Measurements from ENCODE around the gene AGBL1. TPM values are rescaled to one million over a fixed set of nuclear protein-coding genes. Genes with fewer than 3 reads are reported as not detected.

AGBL1 gene
- polyA plus RNA-seq, 4 donors: 0.01 to 0.04 TPM; not detected in 2

DNA sequence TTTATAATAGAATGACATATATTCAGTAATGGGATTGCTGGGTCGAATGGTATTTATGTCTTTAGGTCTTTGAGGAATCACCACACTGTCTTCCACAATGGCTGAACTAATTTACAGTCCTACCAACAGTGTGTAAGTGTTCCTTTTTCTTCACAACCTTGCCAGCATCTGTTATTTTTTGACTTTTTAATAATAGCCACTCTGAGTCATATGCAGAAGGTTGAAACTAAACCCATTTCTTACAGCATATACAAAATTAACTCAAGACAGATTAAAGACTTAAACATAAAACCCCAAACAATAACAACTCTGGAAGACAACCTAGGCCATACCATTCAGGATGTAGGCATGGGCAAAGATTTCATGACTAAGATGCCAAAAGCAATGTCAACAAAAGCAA is 671.4 kb downstream of the AGBL1 start:
- FAIRE-seq (no peak), DNase-seq (no peak)
- no peaks in the 10 kb centered on the region for H3K9me3 ChIP-seq (ENCODE audit: control insufficient read depth in 2 of 2, insufficient read depth in 1 of 2, low read depth in 1 of 2, low read length in 1 of 2)
- no peak overlapping the region for H3K4me3 ChIP-seq (ENCODE audit: low read depth in 1 of 3, low read length in 3 of 3)
- WGBS, 3 donors: 59 to 70% (median 66%) methylated on average over 1 of the region's 1 CpG
- H3K36me3 ChIP-seq (ENCODE audit: control insufficient read depth in 3 of 3, insufficient read depth in 2 of 3, low read depth in 1 of 3, low read length in 3 of 3): no peaks in the 10 kb centered on the region
- no peaks in the 10 kb centered on the region for H3K27me3 ChIP-seq (ENCODE audit: control insufficient read depth in 3 of 3, insufficient read depth in 3 of 3, low read length in 3 of 3)
- no peak overlapping the region for H3K27ac ChIP-seq (ENCODE audit: low read depth in 1 of 3, low read length in 2 of 3)
- no peaks in the 10 kb centered on the region for H3K4me1 ChIP-seq (ENCODE audit: control insufficient read depth in 3 of 3, insufficient read depth in 2 of 3, low read depth in 1 of 3, low read length in 2 of 3)

- Histone ChIP-seq H3K27me3 (ENCODE audit: control insufficient read depth in 3 of 3, insufficient read depth in 3 of 3, low read length in 3 of 3) (no peaks in the 10 kb centered on the region), H3K4me1 (ENCODE audit: control insufficient read depth in 3 of 3, insufficient read depth in 2 of 3, low read depth in 1 of 3, low read length in 2 of 3) (no peaks in the 10 kb centered on the region), H3K27ac (ENCODE audit: low read depth in 1 of 3, low read length in 2 of 3) (no peak overlapping the region), H3K9me3 (ENCODE audit: control insufficient read depth in 2 of 2, insufficient read depth in 1 of 2, low read depth in 1 of 2, low read length in 1 of 2) (no peaks in the 10 kb centered on the region), H3K4me3 (ENCODE audit: low read depth in 1 of 3, low read length in 3 of 3) (no peak overlapping the region), H3K36me3 (ENCODE audit: control insufficient read depth in 3 of 3, insufficient read depth in 2 of 3, low read depth in 1 of 3, low read length in 3 of 3) (no peaks in the 10 kb centered on the region)
- DNase-seq: no peak
- WGBS, 3 donors: 68 to 79% (median 70%) methylated on average over 3 of the region's 3 CpGs
- FAIRE-seq: no peak
These were observed 675.2 kb downstream of the AGBL1 start for GRCh38 chr15:86754846-86755245.

DNA sequence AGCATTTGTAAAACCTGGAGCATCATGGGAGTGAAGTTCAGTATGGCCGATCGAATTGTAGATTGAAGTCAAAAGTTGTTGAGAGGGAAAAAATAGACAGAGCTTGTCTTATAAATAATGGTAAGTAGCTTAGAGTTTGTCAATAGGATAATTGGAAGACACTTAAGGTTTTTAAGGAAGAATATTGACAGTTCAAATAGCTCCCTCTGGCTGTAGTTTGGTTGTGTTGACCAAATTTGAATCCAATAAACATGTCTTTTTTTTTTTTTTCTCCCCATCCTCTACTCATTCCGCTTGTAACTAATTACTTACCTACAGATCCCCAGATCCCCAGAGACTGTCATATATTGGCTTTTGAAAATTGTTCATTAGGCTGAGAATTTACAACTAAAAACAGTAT is 677.0 kb downstream of the AGBL1 start:
- H3K4me3 ChIP-seq (ENCODE audit: low read depth in 1 of 3, low read length in 3 of 3): no peak overlapping the region
- no peaks in the 10 kb centered on the region for H3K36me3 ChIP-seq (ENCODE audit: control insufficient read depth in 3 of 3, insufficient read depth in 2 of 3, low read depth in 1 of 3, low read length in 3 of 3)
- DNase-seq (no peak), FAIRE-seq (no peak)
- WGBS, 3 donors: 84 to 89% (median 88%) methylated on average over 3 of the region's 3 CpGs
- no peaks in the 10 kb centered on the region for H3K4me1 ChIP-seq (ENCODE audit: control insufficient read depth in 3 of 3, insufficient read depth in 2 of 3, low read depth in 1 of 3, low read length in 2 of 3)
- H3K27me3 ChIP-seq (ENCODE audit: control insufficient read depth in 3 of 3, insufficient read depth in 3 of 3, low read length in 3 of 3): no peaks in the 10 kb centered on the region
- H3K9me3 ChIP-seq (ENCODE audit: control insufficient read depth in 2 of 2, insufficient read depth in 1 of 2, low read depth in 1 of 2, low read length in 1 of 2): no peaks in the 10 kb centered on the region
- H3K27ac ChIP-seq (ENCODE audit: low read depth in 1 of 3, low read length in 2 of 3): no peak overlapping the region

DNA sequence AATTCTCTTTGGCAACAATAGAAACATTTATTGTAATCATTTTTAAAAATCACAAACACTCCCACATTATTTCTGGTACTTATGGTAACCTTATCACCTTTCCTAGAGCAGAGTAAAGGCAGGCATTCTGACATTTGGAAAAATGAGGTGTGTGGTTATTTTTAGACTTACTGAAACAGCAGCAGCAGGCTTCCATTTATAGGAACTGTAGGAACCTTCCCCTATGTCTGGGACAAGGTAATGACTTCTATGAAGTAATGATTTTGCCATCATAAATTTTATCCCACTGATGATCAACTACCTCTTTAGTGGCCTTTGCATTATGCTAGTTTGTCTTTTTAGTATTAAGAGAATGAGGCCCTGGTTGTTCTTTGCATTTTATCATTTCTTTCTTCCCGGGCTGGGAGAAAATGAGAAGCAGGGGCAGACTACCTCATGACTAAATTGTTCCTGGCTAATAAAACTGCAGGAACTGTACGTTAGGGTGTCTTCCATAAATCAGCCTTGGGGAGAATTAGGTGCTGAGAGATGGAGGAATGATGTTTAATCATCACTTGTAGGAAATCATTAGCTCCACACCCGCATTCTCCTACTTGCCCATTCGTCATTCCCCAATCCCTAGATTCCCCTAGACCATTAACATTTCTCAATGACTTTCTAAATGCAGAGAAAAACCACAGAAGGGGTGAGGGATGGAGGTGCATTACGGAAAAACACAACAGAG is 680.3 kb downstream of the AGBL1 start:
- H3K36me3 ChIP-seq (ENCODE audit: control insufficient read depth in 3 of 3, insufficient read depth in 2 of 3, low read depth in 1 of 3, low read length in 3 of 3): no peaks in the 10 kb centered on the region
- DNase-seq: no peak
- no peak overlapping the region for H3K27ac ChIP-seq (ENCODE audit: low read depth in 1 of 3, low read length in 2 of 3)
- no peaks in the 10 kb centered on the region for H3K9me3 ChIP-seq (ENCODE audit: control insufficient read depth in 2 of 2, insufficient read depth in 1 of 2, low read depth in 1 of 2, low read length in 1 of 2)
- H3K4me3 ChIP-seq (ENCODE audit: low read depth in 1 of 3, low read length in 3 of 3): no peak overlapping the region
- H3K27me3 ChIP-seq (ENCODE audit: control insufficient read depth in 3 of 3, insufficient read depth in 3 of 3, low read length in 3 of 3): no peaks in the 10 kb centered on the region
- WGBS, 3 donors: 70 to 76% (median 72%) methylated on average over 5 of the region's 5 CpGs
- no peaks in the 10 kb centered on the region for H3K4me1 ChIP-seq (ENCODE audit: control insufficient read depth in 3 of 3, insufficient read depth in 2 of 3, low read depth in 1 of 3, low read length in 2 of 3)
- FAIRE-seq: no peak

GRCh38 chr15:86762874-86763273 is 683.2 kb downstream of the AGBL1 start:
- FAIRE-seq (no peak), DNase-seq (no peak)
- Histone ChIP-seq H3K27me3 (ENCODE audit: control insufficient read depth in 3 of 3, insufficient read depth in 3 of 3, low read length in 3 of 3) (no peaks in the 10 kb centered on the region), H3K27ac (ENCODE audit: low read depth in 1 of 3, low read length in 2 of 3) (no peak overlapping the region), H3K4me3 (ENCODE audit: low read depth in 1 of 3, low read length in 3 of 3) (no peak overlapping the region), H3K9me3 (ENCODE audit: control insufficient read depth in 2 of 2, insufficient read depth in 1 of 2, low read depth in 1 of 2, low read length in 1 of 2) (no peaks in the 10 kb centered on the region), H3K36me3 (ENCODE audit: control insufficient read depth in 3 of 3, insufficient read depth in 2 of 3, low read depth in 1 of 3, low read length in 3 of 3) (no peaks in the 10 kb centered on the region), H3K4me1 (ENCODE audit: control insufficient read depth in 3 of 3, insufficient read depth in 2 of 3, low read depth in 1 of 3, low read length in 2 of 3) (no peaks in the 10 kb centered on the region)
- WGBS, 3 donors: 64 to 66% (median 65%) methylated on average over 2 of the region's 2 CpGs

GRCh38 chr15:86764021-86764420 is 684.4 kb downstream of the AGBL1 start:
- Histone ChIP-seq H3K9me3 (ENCODE audit: control insufficient read depth in 2 of 2, insufficient read depth in 1 of 2, low read depth in 1 of 2, low read length in 1 of 2) (no peaks in the 10 kb centered on the region), H3K36me3 (ENCODE audit: control insufficient read depth in 3 of 3, insufficient read depth in 2 of 3, low read depth in 1 of 3, low read length in 3 of 3) (no peaks in the 10 kb centered on the region), H3K4me3 (ENCODE audit: low read depth in 1 of 3, low read length in 3 of 3) (no peak overlapping the region), H3K27ac (ENCODE audit: low read depth in 1 of 3, low read length in 2 of 3) (no peak overlapping the region), H3K4me1 (ENCODE audit: control insufficient read depth in 3 of 3, insufficient read depth in 2 of 3, low read depth in 1 of 3, low read length in 2 of 3) (no peaks in the 10 kb centered on the region), H3K27me3 (ENCODE audit: control insufficient read depth in 3 of 3, insufficient read depth in 3 of 3, low read length in 3 of 3) (no peaks in the 10 kb centered on the region)
- WGBS, 3 donors: 41 to 76% (median 43%) methylated on average over 3 of the region's 3 CpGs
- FAIRE-seq (no peak), DNase-seq (peak; percentile 45 to 59)

GRCh38 chr15:86765281-86765680 is 685.6 kb downstream of the AGBL1 start:
- WGBS, 3 donors: 70 to 88% (median 78%) methylated on average over 5 of the region's 5 CpGs

GRCh38 chr15:86772369-86773059 is 692.8 kb downstream of the AGBL1 start:
- no peaks in the 10 kb centered on the region for H3K27me3 ChIP-seq (ENCODE audit: control insufficient read depth in 3 of 3, insufficient read depth in 3 of 3, low read length in 3 of 3)
- DNase-seq: peak; percentile 92 to 96
- peak overlapping the region in 2 of 3 donors; percentile 61 to 82 for H3K27ac ChIP-seq (ENCODE audit: low read depth in 1 of 3, low read length in 2 of 3)
- no peak overlapping the region for H3K4me3 ChIP-seq (ENCODE audit: low read depth in 1 of 3, low read length in 3 of 3)
- H3K4me1 ChIP-seq (ENCODE audit: control insufficient read depth in 3 of 3, insufficient read depth in 2 of 3, low read depth in 1 of 3, low read length in 2 of 3): peaks cover 7 to 36% (median 15%) of the 10 kb centered on the region in 3 donors
- FAIRE-seq: peak; percentile 77
- no peaks in the 10 kb centered on the region for H3K9me3 ChIP-seq (ENCODE audit: control insufficient read depth in 2 of 2, insufficient read depth in 1 of 2, low read depth in 1 of 2, low read length in 1 of 2)
- H3K36me3 ChIP-seq (ENCODE audit: control insufficient read depth in 3 of 3, insufficient read depth in 2 of 3, low read depth in 1 of 3, low read length in 3 of 3): no peaks in the 10 kb centered on the region
- 14 to 40% (median 23%) methylated on average over 3 of the region's 3 CpGs for WGBS, 3 donors

More at GRCh38 chr15:86765281-86765680, 685.6 kb downstream of the AGBL1 start:
- H3K4me1 ChIP-seq (ENCODE audit: control insufficient read depth in 3 of 3, insufficient read depth in 2 of 3, low read depth in 1 of 3, low read length in 2 of 3): no peaks in the 10 kb centered on the region
- H3K36me3 ChIP-seq (ENCODE audit: control insufficient read depth in 3 of 3, insufficient read depth in 2 of 3, low read depth in 1 of 3, low read length in 3 of 3): no peaks in the 10 kb centered on the region
- DNase-seq (no peak), FAIRE-seq (no peak)
- H3K4me3 ChIP-seq (ENCODE audit: low read depth in 1 of 3, low read length in 3 of 3): no peak overlapping the region
- no peak overlapping the region for H3K27ac ChIP-seq (ENCODE audit: low read depth in 1 of 3, low read length in 2 of 3)
- no peaks in the 10 kb centered on the region for H3K9me3 ChIP-seq (ENCODE audit: control insufficient read depth in 2 of 2, insufficient read depth in 1 of 2, low read depth in 1 of 2, low read length in 1 of 2)
- H3K27me3 ChIP-seq (ENCODE audit: control insufficient read depth in 3 of 3, insufficient read depth in 3 of 3, low read length in 3 of 3): no peaks in the 10 kb centered on the region
